GM10248 (cell line): ENCODE results near the gene SMAD5.

ENCODE experiments used
- CTCF ChIA-PET: fragments of 300-600 bp; sonication (Branson Sonifier 250); formaldehyde crosslinking; extraction: SDS; loops from one replicate; lab custom pipeline; 2021; ENCODE audit warnings: antibody characterized with exemption; lab: Yijun Ruan, JAX
- POLR2A ChIA-PET: fragments of 350-650 bp; sonication (Branson Sonifier 250); formaldehyde crosslinking; extraction: SDS; loops from one replicate; lab custom pipeline; 2020; ENCODE audit warnings: antibody characterized with exemption; lab: Yijun Ruan, JAX
- DNase-seq: peaks from one replicate; pipeline ENCODE4 v3.0.0; 2012; ENCODE audit errors: extremely low spot score
- CTCF ChIP-seq: IDR thresholded peaks from 2 replicates; pipeline ENCODE4 v1.5.1; 2012; ENCODE audit warnings: mild to moderate bottlenecking, low read depth; ENCODE audit errors: extremely low read depth, missing control alignments, control extremely low read depth

Gene SMAD5

GRCh38 chr5:136103118-136103517 lies 29.5 kb upstream of the SMAD5 start:
- ChIA-PET CTCF (interaction anchor here (1.2 to 3.5 kb wide), 3 partner anchors 9 to 22 kb away, joined by 3 to 13 read pairs (median 4); no protein-coding TSS in a partner anchor), POLR2A (no interaction called here)
- no peak for DNase-seq
- no peak for TF ChIP-seq CTCF

GRCh38 chr5:136104306-136104965 lies 28.2 kb upstream of the SMAD5 start:
- CTCF ChIA-PET = interaction anchor here (1.0 to 1.9 kb wide), 4 partner anchors 19 to 25 kb away, joined by 3 to 4 read pairs (median 4); no protein-coding TSS in a partner anchor
- POLR2A ChIA-PET = no interaction called here
- TF ChIP-seq CTCF = no peak
- DNase-seq = no peak

GRCh38 chr5:136106351-136107031 lies 26.2 kb upstream of the SMAD5 start:
- no peak for TF ChIP-seq CTCF
- ChIA-PET POLR2A (no interaction called here), CTCF (no interaction called here)
- no peak for DNase-seq

- CTCF ChIA-PET = interaction anchor here (2.1 kb wide), 1 partner anchor 27 kb away, joined by 8 read pairs; no protein-coding TSS in a partner anchor
- DNase-seq = no peak
- POLR2A ChIA-PET = no interaction called here
- no peak for TF ChIP-seq CTCF
Observed at GRCh38 chr5:136108180-136108611, 24.4 kb upstream of the SMAD5 start.

GRCh38 chr5:136108766-136109165 lies 23.9 kb upstream of the SMAD5 start:
- POLR2A ChIA-PET = no interaction called here
- TF ChIP-seq CTCF = no peak
- no peak for DNase-seq
- CTCF ChIA-PET = interaction anchor here (0.9 to 2.3 kb wide), 3 partner anchors 16 to 131 kb away, joined by 4 to 8 read pairs (median 7); no protein-coding TSS in a partner anchor

- TF ChIP-seq CTCF = no peak
- POLR2A ChIA-PET = no interaction called here
- CTCF ChIA-PET = interaction anchor here (0.9 to 2.3 kb wide), 3 partner anchors 15 to 132 kb away, joined by 4 to 8 read pairs (median 7); no protein-coding TSS in a partner anchor
- DNase-seq = no peak
Observed at GRCh38 chr5:136109453-136110135, 23.1 kb upstream of the SMAD5 start.
